Ramos (cell line): ENCODE measurements around the gene ISOC2.

Experiments used
- in situ Hi-C: fragments of 300-500 bp; cut with MboI; formaldehyde crosslinking; loops from one replicate; pipeline ENCODE4 v1.14.3; 2022; ENCODE audit warnings: low sequenced_read_pairs; ENCODE audit not compliant: unreplicated experiment

Gene ISOC2

GRCh38 chr19:55490478-55491432 is 29.3 kb upstream of the ISOC2 start:
- in situ Hi-C loops, result no loop called here

- in situ Hi-C loops, result no loop called here
These were observed 28.5 kb upstream of the ISOC2 start for GRCh38 chr19:55489711-55490477.

GRCh38 chr19:55488986-55489710 is 27.7 kb upstream of the ISOC2 start:
- in situ Hi-C loops, result no loop called here

- in situ Hi-C loops, result no loop called here
These were observed 26.7 kb upstream of the ISOC2 start, which contains the start of gene SSC5D for GRCh38 chr19:55487924-55488687. Gene SSC5D, plus strand, starts transcription at chr19:55488436. Its CDS starts 154 bp downstream, at chr19:55488590.

- in situ Hi-C loops, result no loop called here
These were observed 25.8 kb upstream of the ISOC2 start for GRCh38 chr19:55486971-55487923.

GRCh38 chr19:55486043-55486970 is 24.9 kb upstream of the ISOC2 start:
- in situ Hi-C loops, result no loop called here

GRCh38 chr19:55485439-55486011 is 24.1 kb upstream of the ISOC2 start:
- in situ Hi-C loops, result no loop called here

- in situ Hi-C loops, result no loop called here
These were observed 23.4 kb upstream of the ISOC2 start, which contains the start of gene NAT14 for GRCh38 chr19:55484593-55485438. Gene NAT14, plus strand, starts transcription at chr19:55485188. Its CDS starts 521 bp downstream, at chr19:55485709.

GRCh38 chr19:55483706-55484592 is 22.5 kb upstream of the ISOC2 start:
- in situ Hi-C loops, result no loop called here

GRCh38 chr19:55482967-55483705 is 21.7 kb upstream of the ISOC2 start:
- in situ Hi-C loops, result no loop called here

- in situ Hi-C loops, result no loop called here
These were observed 20.9 kb upstream of the ISOC2 start for GRCh38 chr19:55482156-55482961.

- in situ Hi-C loops, result no loop called here
These were observed 20.3 kb upstream of the ISOC2 start for GRCh38 chr19:55481794-55482155.

- in situ Hi-C loops, result no loop called here
These were observed 19.8 kb upstream of the ISOC2 start for GRCh38 chr19:55481148-55481793.
